Spleen (tissue), 7 donors: ENCODE results near the gene IRX1.

ENCODE experiments used
- CTCF ChIP-seq, 11 experiments: fragments of 200-600 bp in 7 of 11; fragments of 450-650 bp in 4 of 11; sonication (generic) in 4 of 11; IDR thresholded peaks in 8 of 11; conservative IDR thresholded peaks in 3 of 11; 1 replicate in 7 of 11; 2 replicates in 4 of 11; pipeline versions ENCODE4 v1.4.0 to v1.8.0; 2016 to 2021; ENCODE audit warnings: antibody characterized with exemption in 11 of 11, inconsistent platforms in 4 of 11, mild to moderate bottlenecking in 1 of 11
- POLR2A ChIP-seq, 3 donors: fragments of 450-650 bp; IDR thresholded peaks; one replicate each; pipeline ENCODE4 v1.5.1; 2017; ENCODE audit warnings: antibody characterized with exemption in 3 of 3, mild to moderate bottlenecking in 1 of 3
- POLR2AphosphoS5 ChIP-seq, 3 donors: sonication (generic); formaldehyde crosslinking; IDR thresholded peaks; one replicate each; pipeline ENCODE4 v1.5.1; 2017; ENCODE audit warnings: antibody characterized with exemption in 3 of 3
- donor health status: DM: no; HTN: no; CAD: no; lungs with moderate emphysema.
- donor health status: DM: no; HTN: no; CAD: no.
- donor health status: DM: no; HTN: no; CAD: no.

GRCh38 chr5:3601911-3602782 lies 6.5 kb downstream of the IRX1 start:
- TF ChIP-seq CTCF (IDR thresholded peaks at IDR 0.05 in 8 of 11, conservative IDR thresholded peaks at IDR 0.05 in 3 of 11), result no peak
- no peak for TF ChIP-seq POLR2A (IDR thresholded peaks at IDR 0.05)
- TF ChIP-seq POLR2AphosphoS5 (IDR thresholded peaks at IDR 0.05), result no peak
